K562 (cell line): ENCODE data around the gene DISC1. TPM values are rescaled to one million over a fixed set of nuclear protein-coding genes. Genes with fewer than 3 reads are reported as not detected.

Source experiments
- ATAC-seq: fragments of 200-7000 bp; cut with Tn5 transposase; 3 replicates; pipeline ENCODE4 v1.9.1; 2020; ENCODE audit warnings: moderate library complexity
- BruUV-seq: library from RNA; stranded (reverse); fragments of 400-500 nt; replicated peaks from 2 replicates; lab custom pipeline; 2021; lab: Mats Ljungman, UMichigan
- CTCF ChIA-PET: fragments of 300-600 bp; formaldehyde crosslinking; extraction: SDS; loops from one replicate; lab custom pipeline; 2021; ENCODE audit warnings: low intra/inter-chr PET ratio; lab: Yijun Ruan, JAX
- POLR2A ChIA-PET: fragments of 300-600, 350-650 bp; sonication (Branson Sonifier 250); formaldehyde crosslinking; extraction: SDS; loops from one replicate; lab custom pipeline; 2021; ENCODE audit warnings: antibody characterized with exemption, inconsistent platforms; lab: Yijun Ruan, JAX
- DNase-seq, 4 experiments: peaks; one replicate each; pipeline versions ENCODE4 v3.0.0 to v3.0.0-alpha.2; 2011 to 2018; ENCODE audit warnings: low spot score in 3 of 4, mixed read lengths in 3 of 4; ENCODE audit errors: extremely low read depth in 1 of 4
- FAIRE-seq: peaks from 2 replicates; lab custom pipeline; 2011; peaks lifted over from hg19 to GRCh38; lab: Jason Lieb, UNC
- H2AFZ ChIP-seq: 2 replicates; pipeline ENCODE4 v1.6.0; 2011; ENCODE audit warnings: low read depth, low read length, control low read depth, inconsistent platforms
- H3K27ac ChIP-seq: fragments of 200-600 bp; 3 replicates; pipeline ENCODE4 v1.8.0; 2011; ENCODE audit warnings: low read depth, mild to moderate bottlenecking, control low read depth, inconsistent platforms, low read length, moderate library complexity, mixed read lengths; ENCODE audit errors: extremely low read depth
- H3K27me3 ChIP-seq, 2 experiments: fragments of 300-600 bp in 1 of 2; 2 replicates in 1 of 2; 3 replicates in 1 of 2; pipeline versions ENCODE4 v1.6.0 to v1.8.0; 2011; ENCODE audit warnings: inconsistent platforms in 2 of 2, low read length in 2 of 2, mild to moderate bottlenecking in 1 of 2, mixed read lengths in 1 of 2, moderate library complexity in 1 of 2; ENCODE audit not compliant: control insufficient read depth in 2 of 2, insufficient read depth in 2 of 2
- H3K36me3 ChIP-seq: fragments of 300-600 bp; 3 replicates; pipeline ENCODE4 v1.8.0; 2011; ENCODE audit warnings: mild to moderate bottlenecking, low read length, inconsistent platforms; ENCODE audit not compliant: control insufficient read depth, insufficient read depth
- H3K4me1 ChIP-seq, 2 experiments: fragments of 200-600 bp in 1 of 2; replicated peaks in 1 of 2; 2 replicates in 1 of 2; 3 replicates in 1 of 2; pipeline versions ENCODE4 v1.5.1 to v1.8.0; 2011; ENCODE audit warnings: inconsistent platforms in 2 of 2, low read length in 2 of 2, mild to moderate bottlenecking in 1 of 2, mixed read lengths in 1 of 2, moderate library complexity in 1 of 2; ENCODE audit not compliant: control insufficient read depth in 2 of 2, insufficient read depth in 2 of 2
- H3K4me2 ChIP-seq: 2 replicates; pipeline ENCODE4 v1.6.1; 2011; ENCODE audit warnings: low read length, control low read depth, inconsistent platforms, mixed read lengths; ENCODE audit not compliant: insufficient read depth
- H3K4me3 ChIP-seq: fragments of 200-600 bp; sonication (generic), shearing (Covaris generic); 2 replicates; pipeline ENCODE4 v1.5.1; 2016; ENCODE audit warnings: control low read depth, inconsistent platforms
- H3K79me2 ChIP-seq: fragments of 200-600 bp; 3 replicates; pipeline ENCODE4 v1.8.0; 2011; ENCODE audit warnings: low read length, inconsistent platforms; ENCODE audit not compliant: control insufficient read depth, insufficient read depth
- H3K9ac ChIP-seq, 2 experiments: 2 replicates each; pipeline versions ENCODE4 v1.6.0 to v1.6.1; 2011; ENCODE audit warnings: low read depth in 2 of 2, low read length in 2 of 2, control low read depth in 1 of 2, inconsistent platforms in 1 of 2, mild to moderate bottlenecking in 1 of 2, mixed read lengths in 1 of 2; ENCODE audit not compliant: insufficient read depth in 1 of 2
- H3K9me1 ChIP-seq: one replicate; pipeline ENCODE4 v1.6.0; 2011; ENCODE audit warnings: inconsistent platforms, mild to moderate bottlenecking, low read length, moderate library complexity; ENCODE audit not compliant: control insufficient read depth, insufficient read depth
- H3K9me3 ChIP-seq: replicated peaks from 2 replicates; pipeline ENCODE4 v1.5.1; 2011; ENCODE audit warnings: low read depth, low read length, inconsistent platforms; ENCODE audit not compliant: control insufficient read depth, insufficient read depth
- H4K20me1 ChIP-seq: replicated peaks from 2 replicates; pipeline ENCODE4 v1.6.1; 2011; ENCODE audit warnings: low read length, inconsistent platforms, mixed read lengths; ENCODE audit not compliant: control insufficient read depth, insufficient read depth
- ARNT ChIP-seq, 2 experiments: fragments of 450-650 bp; IDR thresholded peaks; 2 replicates each; pipeline ENCODE4 v1.6.1; 2016; ENCODE audit warnings: mild to moderate bottlenecking in 1 of 2
- BHLHE40 ChIP-seq: IDR thresholded peaks from 2 replicates; pipeline ENCODE4 v1.6.1; 2011; ENCODE audit warnings: low read length, improper control_type of control experiment
- BMI1 ChIP-seq: fragments of 150-350 bp; IDR thresholded peaks from 2 replicates; pipeline ENCODE4 v1.6.1; 2014; ENCODE audit warnings: low read length
- DIDO1 ChIP-seq: fragments of 450-650 bp; IDR thresholded peaks from 2 replicates; pipeline ENCODE4 v1.6.1; 2016; ENCODE audit warnings: low read depth, missing biosample characterization, missing genetic modification characterization
- HNRNPH1 ChIP-seq: fragments of 200-400 bp; formaldehyde crosslinking; optimal IDR thresholded peaks from 2 replicates; pipeline ENCODE3; 2017; ENCODE audit warnings: low read depth, mild to moderate bottlenecking, low read length, moderate library complexity
- MYNN ChIP-seq, 2 experiments: sonication (generic); formaldehyde crosslinking in 1 of 2; IDR thresholded peaks; 2 replicates each; pipeline versions ENCODE4 v1.5.0 to v1.6.1; 2016 to 2020; ENCODE audit warnings: antibody characterized with exemption in 1 of 2, missing genetic modification reagents in 1 of 2
- NCOA4 ChIP-seq: fragments of 450-650 bp; IDR thresholded peaks from 2 replicates; pipeline ENCODE4 v1.6.1; 2018; ENCODE audit warnings: mild to moderate bottlenecking; ENCODE audit not compliant: partially characterized antibody
- TRIM28 ChIP-seq: fragments of 450-650 bp; IDR thresholded peaks from 2 replicates; pipeline ENCODE4 v1.6.1; 2017
- ZNF121 ChIP-seq: sonication (generic); formaldehyde crosslinking; conservative IDR thresholded peaks from 2 replicates; pipeline ENCODE4 v1.8.0; 2022; ENCODE audit warnings: missing genetic modification reagents
- ZNF239 ChIP-seq: fragments of 250-450 bp; sonication (Bioruptor Pico); IDR thresholded peaks from 2 replicates; pipeline ENCODE4 v1.4.0; 2020; ENCODE audit warnings: mild to moderate bottlenecking
- ZNF696 ChIP-seq: fragments of 250-450 bp; sonication (Bioruptor Pico); conservative IDR thresholded peaks from 2 replicates; pipeline ENCODE4 v1.4.0; 2020; ENCODE audit warnings: mild to moderate bottlenecking, moderate library complexity
- ZNF764 ChIP-seq: fragments of 250-450 bp; sonication (Bioruptor Pico); IDR thresholded peaks from 2 replicates; pipeline ENCODE4 v1.4.0; 2020; ENCODE audit warnings: low read depth, mild to moderate bottlenecking, moderate library complexity
- WGBS: fragments of 100-300 bp; shearing (Covaris generic); methylation state at CpG from one replicate; pipeline ENCODE4 v1.1.6; 2016; ENCODE audit warnings: low coverage, mixed read lengths; ENCODE audit not compliant: insufficient coverage; ENCODE audit errors: missing lambda C conversion rate; 5-methylcytosine and 5-hydroxymethylcytosine counted together
- in situ Hi-C: fragments of 300-500 bp; cut with MboI; formaldehyde crosslinking; loops from 4 replicates; pipeline ENCODE4 v1.15.0; 2018; ENCODE audit warnings: inconsistent platforms, mixed read lengths
- intact Hi-C: fragments of 100-400 bp; cut with micrococcal nuclease; formaldehyde crosslinking; loops from 2 replicates; pipeline ENCODE4 v1.14.2; 2022
- polyA plus RNA-seq, 8 experiments: library from polyadenylated mRNA; depleted of rRNA in 4 of 8; stranded (reverse) in 5 of 8; unstranded in 3 of 8; fragments of >200 nt; fragmentation: Nextera tagmentation in 2 of 8; fragmentation: Illumina TruSeq in 1 of 8; extraction: Ambion mirVana in 2 of 8; extraction: Trizol in 1 of 8; gene quantifications; 2 replicates each; pipeline versions ENCODE4 v1.2.1 to v1.2.3, GENCODE V29; 2011 to 2014; ENCODE audit warnings: inconsistent platforms in 1 of 8, missing spikeins in 1 of 8
- total RNA-seq, 7 experiments: library from RNA; depleted of rRNA in 6 of 7; stranded (reverse); fragments of >200 nt in 6 of 7; fragmentation: Illumina TruSeq in 2 of 7; extraction: Trizol in 2 of 7; gene quantifications; 2 replicates each; pipeline versions ENCODE4 v1.2.1 to v1.2.3, GENCODE V29; 2011 to 2021; ENCODE audit warnings: low replicate concordance in 1 of 7
- TF ChIP-seq, protein P1 (sequence below): fragments of 450-650 bp; IDR thresholded peaks from 2 replicates; pipeline ENCODE4 v1.6.1; 2016; ENCODE audit warnings: low read depth, mild to moderate bottlenecking, moderate library complexity
- TF ChIP-seq, protein P2 (sequence below): sonication (generic); formaldehyde crosslinking; IDR thresholded peaks from 2 replicates; pipeline ENCODE4 v1.8.0; 2023; ENCODE audit warnings: missing genetic modification reagents, mild to moderate bottlenecking, borderline replicate concordance

Gene DISC1
- total and polyA plus RNA-seq, 9 of the 15 experiments (the other 6 are each of a cell fraction or from before 2014, with no cell fraction given): 0.01 to 0.11 (median 0.08) TPM; not detected in 1

DNA sequence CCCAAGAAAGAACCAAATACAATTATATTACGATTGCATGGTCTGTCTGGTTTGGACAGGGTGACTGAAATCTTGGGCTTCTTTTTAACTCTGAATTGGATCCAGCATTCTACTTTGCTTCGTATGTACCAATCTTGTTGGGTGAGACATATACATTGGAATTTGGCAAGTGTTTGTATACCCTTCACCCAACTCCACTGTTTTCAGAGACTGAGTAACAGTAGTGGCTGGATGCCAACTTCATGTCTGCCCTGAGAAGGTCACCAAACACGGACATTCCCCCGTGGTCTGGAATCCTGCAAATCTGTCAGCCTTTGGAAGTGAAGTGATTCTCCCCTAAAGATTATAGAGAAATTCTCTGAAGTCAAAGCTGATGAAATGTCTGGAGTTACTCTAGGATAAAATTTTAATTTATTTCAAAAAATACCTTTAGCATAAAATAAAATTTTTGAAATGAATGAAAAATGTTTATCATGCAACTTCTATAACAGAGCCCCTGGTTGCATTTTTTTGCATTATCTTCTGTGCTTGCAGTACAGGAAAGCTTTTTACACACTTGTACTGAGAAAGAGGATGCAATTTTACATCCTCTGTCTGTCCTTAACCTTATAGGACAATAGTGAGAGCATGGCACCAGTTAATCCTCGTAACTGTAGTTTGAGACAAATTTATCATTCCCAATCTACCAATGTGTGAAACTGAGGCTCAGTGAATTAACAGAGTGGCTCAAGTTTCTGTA is 201.8 kb downstream of the DISC1 start:
- H3K4me2 ChIP-seq: no peak overlapping the region
- H3K27me3 ChIP-seq: no peaks in the 10 kb centered on the region
- no peaks in the 10 kb centered on the region for H3K9me3 ChIP-seq
- no peaks in the 10 kb centered on the region for H4K20me1 ChIP-seq
- POLR2A ChIA-PET: no interaction called here
- ATAC-seq (no peak), DNase-seq (no peak), FAIRE-seq (no peak)
- CTCF ChIA-PET: no interaction called here
- in situ Hi-C loops: no loop called here
- intact Hi-C loops: no loop called here
- H3K4me1 ChIP-seq: no peaks in the 10 kb centered on the region
- H3K9ac ChIP-seq: no peak overlapping the region
- TF ChIP-seq ZNF121 (no peak), DIDO1 (tag) (no peak), ZNF239 (CRISPR knock-in tag) (no peak), NCOA4 (no peak), ZNF764 (CRISPR knock-in tag) (no peak), ARNT (IDR thresholded peaks at IDR 0.05) (no peak), ZNF696 (CRISPR knock-in tag) (no peak), HNRNPH1 (no peak), TRIM28 (no peak), BHLHE40 (no peak), MYNN (IDR thresholded peaks at IDR 0.05) (no peak), MYNN (CRISPR knock-in tag; IDR thresholded peaks at IDR 0.05) (no peak), BMI1 (no peak)
- TF ChIP-seq, protein P1, sequence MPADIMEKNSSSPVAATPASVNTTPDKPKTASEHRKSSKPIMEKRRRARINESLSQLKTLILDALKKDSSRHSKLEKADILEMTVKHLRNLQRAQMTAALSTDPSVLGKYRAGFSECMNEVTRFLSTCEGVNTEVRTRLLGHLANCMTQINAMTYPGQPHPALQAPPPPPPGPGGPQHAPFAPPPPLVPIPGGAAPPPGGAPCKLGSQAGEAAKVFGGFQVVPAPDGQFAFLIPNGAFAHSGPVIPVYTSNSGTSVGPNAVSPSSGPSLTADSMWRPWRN: no peak
- TF ChIP-seq, protein P2, sequence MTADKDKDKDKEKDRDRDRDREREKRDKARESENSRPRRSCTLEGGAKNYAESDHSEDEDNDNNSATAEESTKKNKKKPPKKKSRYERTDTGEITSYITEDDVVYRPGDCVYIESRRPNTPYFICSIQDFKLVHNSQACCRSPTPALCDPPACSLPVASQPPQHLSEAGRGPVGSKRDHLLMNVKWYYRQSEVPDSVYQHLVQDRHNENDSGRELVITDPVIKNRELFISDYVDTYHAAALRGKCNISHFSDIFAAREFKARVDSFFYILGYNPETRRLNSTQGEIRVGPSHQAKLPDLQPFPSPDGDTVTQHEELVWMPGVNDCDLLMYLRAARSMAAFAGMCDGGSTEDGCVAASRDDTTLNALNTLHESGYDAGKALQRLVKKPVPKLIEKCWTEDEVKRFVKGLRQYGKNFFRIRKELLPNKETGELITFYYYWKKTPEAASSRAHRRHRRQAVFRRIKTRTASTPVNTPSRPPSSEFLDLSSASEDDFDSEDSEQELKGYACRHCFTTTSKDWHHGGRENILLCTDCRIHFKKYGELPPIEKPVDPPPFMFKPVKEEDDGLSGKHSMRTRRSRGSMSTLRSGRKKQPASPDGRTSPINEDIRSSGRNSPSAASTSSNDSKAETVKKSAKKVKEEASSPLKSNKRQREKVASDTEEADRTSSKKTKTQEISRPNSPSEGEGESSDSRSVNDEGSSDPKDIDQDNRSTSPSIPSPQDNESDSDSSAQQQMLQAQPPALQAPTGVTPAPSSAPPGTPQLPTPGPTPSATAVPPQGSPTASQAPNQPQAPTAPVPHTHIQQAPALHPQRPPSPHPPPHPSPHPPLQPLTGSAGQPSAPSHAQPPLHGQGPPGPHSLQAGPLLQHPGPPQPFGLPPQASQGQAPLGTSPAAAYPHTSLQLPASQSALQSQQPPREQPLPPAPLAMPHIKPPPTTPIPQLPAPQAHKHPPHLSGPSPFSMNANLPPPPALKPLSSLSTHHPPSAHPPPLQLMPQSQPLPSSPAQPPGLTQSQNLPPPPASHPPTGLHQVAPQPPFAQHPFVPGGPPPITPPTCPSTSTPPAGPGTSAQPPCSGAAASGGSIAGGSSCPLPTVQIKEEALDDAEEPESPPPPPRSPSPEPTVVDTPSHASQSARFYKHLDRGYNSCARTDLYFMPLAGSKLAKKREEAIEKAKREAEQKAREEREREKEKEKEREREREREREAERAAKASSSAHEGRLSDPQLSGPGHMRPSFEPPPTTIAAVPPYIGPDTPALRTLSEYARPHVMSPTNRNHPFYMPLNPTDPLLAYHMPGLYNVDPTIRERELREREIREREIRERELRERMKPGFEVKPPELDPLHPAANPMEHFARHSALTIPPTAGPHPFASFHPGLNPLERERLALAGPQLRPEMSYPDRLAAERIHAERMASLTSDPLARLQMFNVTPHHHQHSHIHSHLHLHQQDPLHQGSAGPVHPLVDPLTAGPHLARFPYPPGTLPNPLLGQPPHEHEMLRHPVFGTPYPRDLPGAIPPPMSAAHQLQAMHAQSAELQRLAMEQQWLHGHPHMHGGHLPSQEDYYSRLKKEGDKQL: no peak
- no peak overlapping the region for H3K4me3 ChIP-seq
- no peak overlapping the region for H2AFZ ChIP-seq
- no peaks in the 10 kb centered on the region for H3K9me1 ChIP-seq
- no peaks in the 10 kb centered on the region for H3K79me2 ChIP-seq
- H3K27ac ChIP-seq: no peak overlapping the region
- H3K36me3 ChIP-seq: no peaks in the 10 kb centered on the region
- BruUV-seq: no TSS peak
- WGBS: 1% methylated on average over 5 of the region's 5 CpGs
